Measurements from ENCODE around the gene CIBAR2.

- TF ChIP-seq CTCF (IDR thresholded peaks at IDR 0.05): no peak
- no peak for TF ChIP-seq POLR2AphosphoS5 (IDR thresholded peaks at IDR 0.05)
Observed at GRCh38 chr16:85098565-85098964, 13.7 kb downstream of the CIBAR2 start.
